Body of pancreas (tissue), 4 donors: ENCODE measurements around the gene GEMIN2. TPM values are rescaled to one million over a fixed set of nuclear protein-coding genes. Genes with fewer than 3 reads are reported as not detected.

Experiments
- ATAC-seq: fragments of 150-250 bp; one replicate; pipeline ENCODE4 v1.9.1; 2016
- DNase-seq, 4 donors: peaks; one replicate each; pipeline ENCODE4 v3.0.0-alpha.2; 2019
- H3K27ac ChIP-seq, 4 donors: fragments of 200-600 bp; sonication (generic); 1 replicate in 3 of 4; 2 replicates in 1 of 4; pipeline versions ENCODE4 v1.5.1 to v1.6.1; 2016 to 2019; ENCODE audit warnings: mild to moderate bottlenecking in 1 of 4, mixed read lengths in 1 of 4, moderate library complexity in 1 of 4
- H3K27me3 ChIP-seq, 2 donors: fragments of 200-600 bp; sonication (generic); one replicate each; pipeline ENCODE4 v1.6.0; 2016; ENCODE audit warnings: mild to moderate bottlenecking in 1 of 2
- H3K36me3 ChIP-seq, 2 donors: fragments of 200-600 bp; sonication (generic); replicated peaks in 1 of 2; 2 replicates each; pipeline ENCODE4 v1.5.1; 2016; ENCODE audit warnings: low read depth in 2 of 2; ENCODE audit not compliant: insufficient read depth in 1 of 2
- H3K4me1 ChIP-seq: fragments of 200-600 bp; sonication (generic); one replicate; pipeline ENCODE4 v1.6.0; 2016
- H3K4me3 ChIP-seq, 2 donors: fragments of 200-600 bp; sonication (generic); 1 replicate in 1 of 2; 2 replicates in 1 of 2; pipeline ENCODE4 v1.5.1; 2016 to 2019
- H3K9me3 ChIP-seq, 3 donors: fragments of 200-600 bp; sonication (generic); 1 replicate in 2 of 3; 2 replicates in 1 of 3; pipeline ENCODE4 v1.5.1; 2016
- POLR2A ChIP-seq, 3 donors: fragments of 450-650 bp; IDR thresholded peaks; one replicate each; pipeline ENCODE4 v1.6.1; 2016; ENCODE audit warnings: antibody characterized with exemption in 3 of 3, mild to moderate bottlenecking in 2 of 3
- WGBS, 2 donors: methylation state at CpG; one replicate each; pipeline ENCODE4 v1.1.5; 2017; 5-methylcytosine and 5-hydroxymethylcytosine counted together
- intact Hi-C: fragments of 100-400 bp; cut with DNase I; formaldehyde crosslinking; loops from one replicate; pipeline ENCODE4 v1.15.1; 2023
- total RNA-seq, 2 donors: library from RNA; depleted of rRNA; stranded (reverse); fragments of >200 nt; gene quantifications; one replicate each; pipeline ENCODE4 v1.1.0, GENCODE V29; 2016
- TF ChIP-seq, protein P1 (sequence below), 7 experiments: fragments of 450-650 bp in 4 of 7; fragments of 200-600 bp in 3 of 7; sonication (generic) in 3 of 7; IDR thresholded peaks; one replicate each; pipeline ENCODE4 v1.5.1; 2016 to 2019; ENCODE audit warnings: antibody characterized with exemption in 7 of 7

The GEMIN2 gene
- total RNA-seq, 2 donors from 2014 or later = 2.3 to 11.4 TPM

GRCh38 chr14:39175445-39176262, 61.5 kb downstream of the GEMIN2 start:
- H3K4me1 ChIP-seq = peaks cover 28% of the 10 kb centered on the region

GRCh38 chr14:39176263-39177167, 62.4 kb downstream of the GEMIN2 start:
- Histone ChIP-seq H3K4me3 (peak overlapping the region; percentile 64 to 89), H3K27me3 (no peaks in the 10 kb centered on the region), H3K4me1 (peaks cover 23% of the 10 kb centered on the region), H3K9me3 (no peaks in the 10 kb centered on the region), H3K36me3 (peaks cover 26 to 41% of the 10 kb centered on the region in 2 donors), H3K27ac (peak overlapping the region in 2 of 4 donors; percentile 92 to 95)
- WGBS, 2 donors = 46 to 60% methylated on average over 5 of the region's 5 CpGs
- ATAC-seq (no peak), DNase-seq (no peak)
- intact Hi-C loops = no loop called here
- no peak for TF ChIP-seq POLR2A (IDR thresholded peaks at IDR 0.05)
- TF ChIP-seq, protein P1, sequence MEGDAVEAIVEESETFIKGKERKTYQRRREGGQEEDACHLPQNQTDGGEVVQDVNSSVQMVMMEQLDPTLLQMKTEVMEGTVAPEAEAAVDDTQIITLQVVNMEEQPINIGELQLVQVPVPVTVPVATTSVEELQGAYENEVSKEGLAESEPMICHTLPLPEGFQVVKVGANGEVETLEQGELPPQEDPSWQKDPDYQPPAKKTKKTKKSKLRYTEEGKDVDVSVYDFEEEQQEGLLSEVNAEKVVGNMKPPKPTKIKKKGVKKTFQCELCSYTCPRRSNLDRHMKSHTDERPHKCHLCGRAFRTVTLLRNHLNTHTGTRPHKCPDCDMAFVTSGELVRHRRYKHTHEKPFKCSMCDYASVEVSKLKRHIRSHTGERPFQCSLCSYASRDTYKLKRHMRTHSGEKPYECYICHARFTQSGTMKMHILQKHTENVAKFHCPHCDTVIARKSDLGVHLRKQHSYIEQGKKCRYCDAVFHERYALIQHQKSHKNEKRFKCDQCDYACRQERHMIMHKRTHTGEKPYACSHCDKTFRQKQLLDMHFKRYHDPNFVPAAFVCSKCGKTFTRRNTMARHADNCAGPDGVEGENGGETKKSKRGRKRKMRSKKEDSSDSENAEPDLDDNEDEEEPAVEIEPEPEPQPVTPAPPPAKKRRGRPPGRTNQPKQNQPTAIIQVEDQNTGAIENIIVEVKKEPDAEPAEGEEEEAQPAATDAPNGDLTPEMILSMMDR (IDR thresholded peaks at IDR 0.05) = no peak

More at GRCh38 chr14:39175445-39176262, 61.5 kb downstream of the GEMIN2 start:
- peak; percentile 2 for ATAC-seq
- Histone ChIP-seq H3K27ac (peak overlapping the region; percentile 72 to 98 (median 94)), H3K27me3 (no peaks in the 10 kb centered on the region), H3K9me3 (no peaks in the 10 kb centered on the region), H3K36me3 (peaks cover 17 to 32% of the 10 kb centered on the region in 2 donors), H3K4me3 (peak overlapping the region; percentile 64 to 89)
- intact Hi-C loops = no loop called here
- WGBS, 2 donors = 0 to 1% methylated on average over 13 to 36 of the region's 36 CpGs
- TF ChIP-seq, protein P1 (IDR thresholded peaks at IDR 0.05) = no peak
- TF ChIP-seq POLR2A (IDR thresholded peaks at IDR 0.05) = no peak
- DNase-seq = peak in 2 of 4 donors; percentile 34 to 37

DNA sequence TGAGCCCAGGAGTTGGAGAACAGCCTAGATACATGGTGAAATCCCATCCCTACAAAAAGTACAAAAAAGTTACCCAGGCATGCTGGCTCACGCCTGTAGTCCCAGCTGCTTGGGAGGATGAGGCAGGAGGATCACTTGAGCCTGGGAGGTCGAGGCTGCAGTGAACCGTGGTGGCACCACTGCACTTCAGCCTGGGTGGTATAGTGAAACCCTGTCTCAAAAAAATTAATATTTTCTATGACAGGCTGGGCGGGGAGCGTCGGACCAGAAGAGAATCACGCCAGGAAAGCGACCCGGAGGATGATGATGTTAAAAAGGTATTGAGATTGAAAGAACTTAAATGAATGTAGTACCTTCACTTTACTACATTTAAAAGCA, 63.0 kb downstream of the GEMIN2 start:
- Histone ChIP-seq H3K9me3 (no peaks in the 10 kb centered on the region), H3K36me3 (peaks cover 29 to 44% of the 10 kb centered on the region in 2 donors), H3K4me1 (peaks cover 23% of the 10 kb centered on the region), H3K27ac (no peak overlapping the region), H3K27me3 (no peaks in the 10 kb centered on the region), H3K4me3 (no peak overlapping the region)
- 93 to 95% methylated on average over 9 of the region's 9 CpGs for WGBS, 2 donors
- DNase-seq (no peak), ATAC-seq (no peak)
- intact Hi-C loops = no loop called here
- TF ChIP-seq, protein P1 (IDR thresholded peaks at IDR 0.05) = no peak
- no peak for TF ChIP-seq POLR2A (IDR thresholded peaks at IDR 0.05)

DNA sequence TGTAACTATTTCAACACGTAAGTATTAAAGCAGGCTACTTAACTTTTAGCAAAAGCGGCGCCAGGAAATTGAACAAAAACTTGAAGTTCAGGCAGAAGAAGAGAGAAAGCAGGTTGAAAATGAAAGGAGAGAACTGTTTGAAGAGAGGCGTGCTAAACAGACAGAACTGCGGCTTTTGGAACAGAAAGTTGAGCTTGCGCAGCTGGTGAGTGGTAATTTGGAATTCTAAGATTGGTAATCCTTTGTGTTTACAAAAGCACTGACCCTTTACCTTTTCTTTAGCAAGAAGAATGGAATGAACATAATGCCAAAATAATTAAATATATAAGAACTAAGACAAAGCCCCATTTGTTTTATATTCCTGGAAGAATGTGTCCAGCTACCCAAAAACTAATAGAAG, 64.9 kb downstream of the GEMIN2 start:
- peaks cover 29 to 46% of the 10 kb centered on the region in 2 donors for H3K36me3 ChIP-seq
- WGBS, 2 donors = 96 to 97% methylated on average over 6 of the region's 6 CpGs
- no peak for ATAC-seq

More for the DNA sequence above, 64.9 kb downstream of the GEMIN2 start:
- Histone ChIP-seq H3K27ac (no peak overlapping the region), H3K9me3 (no peaks in the 10 kb centered on the region), H3K4me3 (no peak overlapping the region), H3K4me1 (peaks cover 22% of the 10 kb centered on the region), H3K27me3 (no peaks in the 10 kb centered on the region)
- DNase-seq = no peak
- no peak for TF ChIP-seq POLR2A (IDR thresholded peaks at IDR 0.05)
- TF ChIP-seq, protein P1 (IDR thresholded peaks at IDR 0.05) = no peak
- intact Hi-C loops = no loop called here
